ENCODE results near the gene TMCC3. TPM values are rescaled to one million over a fixed set of nuclear protein-coding genes. Genes with fewer than 3 reads are reported as not detected.
"Not testable (repeated sequence)": the region's sequence is repeated elsewhere in the genome, so short reads cannot be mapped to it uniquely, and the experiment has no call there.

TMCC3 gene
- total RNA-seq, 1 donor from 2014 or later, result 48.1 TPM

- Mint-ChIP-seq H3K27me3 (ENCODE audit: unreplicated experiment) (no peaks in the 10 kb centered on the region), H3K27ac (ENCODE audit: unreplicated experiment) (no peak overlapping the region), H3K9me3 (ENCODE audit: unreplicated experiment) (no peaks in the 10 kb centered on the region), H3K4me3 (ENCODE audit: unreplicated experiment) (peak overlapping the region; percentile 3), H3K4me1 (ENCODE audit: unreplicated experiment) (peaks cover 5% of the 10 kb centered on the region), H3K36me3 (ENCODE audit: low read depth, unreplicated experiment) (peaks cover 5% of the 10 kb centered on the region)
- DNase-seq (ENCODE audit: low spot score), result no peak
- no peak for TF ChIP-seq CTCF (IDR thresholded peaks at IDR 0.05; ENCODE audit: unreplicated experiment)
Measured at GRCh38 chr12:94615260-94616181, 34.8 kb downstream of the TMCC3 start.

- DNase-seq (ENCODE audit: low spot score), result no peak
- Mint-ChIP-seq H3K27me3 (ENCODE audit: unreplicated experiment) (no peaks in the 10 kb centered on the region), H3K9me3 (ENCODE audit: unreplicated experiment) (no peaks in the 10 kb centered on the region), H3K4me3 (ENCODE audit: unreplicated experiment) (no peak overlapping the region), H3K27ac (ENCODE audit: unreplicated experiment) (no peak overlapping the region), H3K4me1 (ENCODE audit: unreplicated experiment) (peaks cover 3% of the 10 kb centered on the region), H3K36me3 (ENCODE audit: low read depth, unreplicated experiment) (peaks cover 5% of the 10 kb centered on the region)
- no peak for TF ChIP-seq CTCF (IDR thresholded peaks at IDR 0.05; ENCODE audit: unreplicated experiment)
Measured at GRCh38 chr12:94614288-94614721, 36.1 kb downstream of the TMCC3 start.

GRCh38 chr12:94609917-94610443 is 40.4 kb downstream of the TMCC3 start:
- no peak overlapping the region for H3K4me3 Mint-ChIP-seq (ENCODE audit: unreplicated experiment)
- no peaks in the 10 kb centered on the region for H3K4me1 Mint-ChIP-seq (ENCODE audit: unreplicated experiment)
- no peaks in the 10 kb centered on the region for H3K27me3 Mint-ChIP-seq (ENCODE audit: unreplicated experiment)
- peaks cover 33% of the 10 kb centered on the region for H3K36me3 Mint-ChIP-seq (ENCODE audit: low read depth, unreplicated experiment)
- no peak overlapping the region for H3K27ac Mint-ChIP-seq (ENCODE audit: unreplicated experiment)
- TF ChIP-seq CTCF (IDR thresholded peaks at IDR 0.05; ENCODE audit: unreplicated experiment), result no peak
- H3K9me3 Mint-ChIP-seq (ENCODE audit: unreplicated experiment), result peaks cover 7% of the 10 kb centered on the region
- DNase-seq (ENCODE audit: low spot score), result no peak

DNA sequence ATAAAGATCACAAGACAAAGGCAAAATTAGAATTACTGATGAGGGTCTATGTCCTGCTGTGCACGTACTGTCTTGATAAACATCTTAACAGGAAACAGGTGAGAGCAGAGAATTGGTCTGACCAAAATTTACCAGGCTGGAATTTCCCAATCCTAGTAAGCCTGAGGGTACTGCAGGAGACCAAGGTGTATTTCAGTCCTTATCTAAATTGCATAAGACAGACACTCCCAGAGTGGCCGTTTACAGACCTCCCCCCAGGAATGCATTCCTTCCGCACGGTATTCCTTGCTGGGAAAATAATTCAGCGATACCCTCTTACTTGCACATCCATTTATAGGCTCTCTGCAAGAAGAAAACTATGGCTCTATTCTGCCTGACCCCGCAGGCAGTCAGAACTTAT is 43.5 kb downstream of the TMCC3 start:
- not testable (repeated sequence) for H3K4me1 Mint-ChIP-seq (ENCODE audit: unreplicated experiment); H3K27me3 Mint-ChIP-seq (ENCODE audit: unreplicated experiment); H3K9me3 Mint-ChIP-seq (ENCODE audit: unreplicated experiment); H3K27ac Mint-ChIP-seq (ENCODE audit: unreplicated experiment); DNase-seq (ENCODE audit: low spot score)
- peaks cover 33% of the 10 kb centered on the region for H3K36me3 Mint-ChIP-seq (ENCODE audit: low read depth, unreplicated experiment)
- peak overlapping the region; percentile 15 for H3K4me3 Mint-ChIP-seq (ENCODE audit: unreplicated experiment)

- Mint-ChIP-seq H3K4me1 (ENCODE audit: unreplicated experiment) (peaks cover 4% of the 10 kb centered on the region), H3K27me3 (ENCODE audit: unreplicated experiment) (no peaks in the 10 kb centered on the region), H3K27ac (ENCODE audit: unreplicated experiment) (no peak overlapping the region), H3K4me3 (ENCODE audit: unreplicated experiment) (no peak overlapping the region), H3K36me3 (ENCODE audit: low read depth, unreplicated experiment) (peaks cover 31% of the 10 kb centered on the region), H3K9me3 (ENCODE audit: unreplicated experiment) (peaks cover 7% of the 10 kb centered on the region)
- no peak for TF ChIP-seq CTCF (IDR thresholded peaks at IDR 0.05; ENCODE audit: unreplicated experiment)
- no peak for DNase-seq (ENCODE audit: low spot score)
Measured at GRCh38 chr12:94604366-94604698, 46.0 kb downstream of the TMCC3 start.

Measured in endothelial cell (in vitro differentiated cells).